ENCODE results near the gene POU2AF1.

The POU2AF1 gene, protein sequence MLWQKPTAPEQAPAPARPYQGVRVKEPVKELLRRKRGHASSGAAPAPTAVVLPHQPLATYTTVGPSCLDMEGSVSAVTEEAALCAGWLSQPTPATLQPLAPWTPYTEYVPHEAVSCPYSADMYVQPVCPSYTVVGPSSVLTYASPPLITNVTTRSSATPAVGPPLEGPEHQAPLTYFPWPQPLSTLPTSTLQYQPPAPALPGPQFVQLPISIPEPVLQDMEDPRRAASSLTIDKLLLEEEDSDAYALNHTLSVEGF

DNA sequence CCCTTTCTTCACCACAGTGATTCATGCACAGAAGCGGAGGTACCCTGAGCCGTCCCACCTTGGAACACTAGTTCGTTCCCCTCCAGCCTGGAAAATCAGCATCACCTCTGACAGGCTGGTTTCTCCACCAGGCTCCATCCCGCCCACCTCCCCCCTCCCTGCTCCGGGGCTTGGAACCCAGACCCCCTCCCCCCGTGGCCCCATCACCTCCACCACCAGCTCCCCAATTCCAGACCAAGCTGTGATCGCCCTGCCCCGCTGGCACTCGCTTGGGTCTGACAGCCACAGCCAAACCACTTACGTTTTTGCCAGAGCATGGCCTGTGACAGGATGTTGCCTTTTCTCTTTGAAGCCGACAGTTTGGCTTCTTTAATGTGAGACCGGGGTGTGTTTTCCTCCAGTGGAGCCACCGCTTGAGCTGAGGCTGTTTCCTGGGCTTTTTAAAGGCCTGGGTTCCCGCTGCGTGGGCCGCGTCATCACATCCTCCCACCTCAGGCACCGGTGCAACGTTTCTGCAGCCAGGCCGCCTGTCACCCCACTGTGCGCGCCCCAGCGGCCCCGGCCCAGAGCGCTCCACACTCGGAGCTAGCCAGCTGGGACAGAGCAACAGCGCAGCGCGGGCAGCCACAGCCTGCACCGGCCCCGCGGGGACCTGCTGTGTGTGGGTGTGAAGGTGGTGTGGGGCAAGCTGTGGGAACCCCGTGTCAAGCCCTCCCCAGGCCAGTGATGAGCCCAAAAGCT, at the start of gene POU2AF1:
Gene POU2AF1, minus strand, starts transcription at position 415 of the 741 bp plus-strand sequence. Its CDS starts 98 bp downstream, at position 317.
- H3K27ac ChIP-seq = no peak within 1 kb of the TSS
- TF ChIP-seq, protein P1, sequence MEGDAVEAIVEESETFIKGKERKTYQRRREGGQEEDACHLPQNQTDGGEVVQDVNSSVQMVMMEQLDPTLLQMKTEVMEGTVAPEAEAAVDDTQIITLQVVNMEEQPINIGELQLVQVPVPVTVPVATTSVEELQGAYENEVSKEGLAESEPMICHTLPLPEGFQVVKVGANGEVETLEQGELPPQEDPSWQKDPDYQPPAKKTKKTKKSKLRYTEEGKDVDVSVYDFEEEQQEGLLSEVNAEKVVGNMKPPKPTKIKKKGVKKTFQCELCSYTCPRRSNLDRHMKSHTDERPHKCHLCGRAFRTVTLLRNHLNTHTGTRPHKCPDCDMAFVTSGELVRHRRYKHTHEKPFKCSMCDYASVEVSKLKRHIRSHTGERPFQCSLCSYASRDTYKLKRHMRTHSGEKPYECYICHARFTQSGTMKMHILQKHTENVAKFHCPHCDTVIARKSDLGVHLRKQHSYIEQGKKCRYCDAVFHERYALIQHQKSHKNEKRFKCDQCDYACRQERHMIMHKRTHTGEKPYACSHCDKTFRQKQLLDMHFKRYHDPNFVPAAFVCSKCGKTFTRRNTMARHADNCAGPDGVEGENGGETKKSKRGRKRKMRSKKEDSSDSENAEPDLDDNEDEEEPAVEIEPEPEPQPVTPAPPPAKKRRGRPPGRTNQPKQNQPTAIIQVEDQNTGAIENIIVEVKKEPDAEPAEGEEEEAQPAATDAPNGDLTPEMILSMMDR (IDR thresholded peaks at IDR 0.05) = no peak
- no peak within 1 kb of the TSS for H2AFZ ChIP-seq
- H3K4me2 ChIP-seq (ENCODE audit: low read length) = no peak within 1 kb of the TSS
- H3K79me2 ChIP-seq = no peaks in the 10 kb centered on the region
- H3K9me3 ChIP-seq (ENCODE audit: control insufficient read depth, low read length) = no peaks in the 10 kb centered on the region
- H3K4me1 ChIP-seq = peaks cover 2% of the 10 kb centered on the region
- H3K9ac ChIP-seq = no peak within 1 kb of the TSS
- no peaks in the 10 kb centered on the region for H3K36me3 ChIP-seq (ENCODE audit: control insufficient read depth, insufficient read depth, low read length)
- H3K27me3 ChIP-seq (ENCODE audit: control insufficient read depth, insufficient read depth, low read length) = no peaks in the 10 kb centered on the region
- H3K4me3 ChIP-seq (ENCODE audit: low read depth, low read length) = no peak within 1 kb of the TSS

- H3K9me3 ChIP-seq (ENCODE audit: control insufficient read depth, low read length) = no peaks in the 10 kb centered on the region
- no peak overlapping the region for H2AFZ ChIP-seq
- TF ChIP-seq, protein P1 (IDR thresholded peaks at IDR 0.05) = no peak
- no peaks in the 10 kb centered on the region for H3K36me3 ChIP-seq (ENCODE audit: control insufficient read depth, insufficient read depth, low read length)
- H3K4me2 ChIP-seq (ENCODE audit: low read length) = no peak overlapping the region
- H3K27ac ChIP-seq = peak overlapping the region; percentile 76
- peaks cover 15% of the 10 kb centered on the region for H3K4me1 ChIP-seq
- H3K79me2 ChIP-seq = no peaks in the 10 kb centered on the region
- H3K27me3 ChIP-seq (ENCODE audit: control insufficient read depth, insufficient read depth, low read length) = no peaks in the 10 kb centered on the region
- H3K4me3 ChIP-seq (ENCODE audit: low read depth, low read length) = no peak overlapping the region
- no peak overlapping the region for H3K9ac ChIP-seq
These were observed 49.2 kb upstream of the POU2AF1 start for GRCh38 chr11:111428113-111428876.

DNA sequence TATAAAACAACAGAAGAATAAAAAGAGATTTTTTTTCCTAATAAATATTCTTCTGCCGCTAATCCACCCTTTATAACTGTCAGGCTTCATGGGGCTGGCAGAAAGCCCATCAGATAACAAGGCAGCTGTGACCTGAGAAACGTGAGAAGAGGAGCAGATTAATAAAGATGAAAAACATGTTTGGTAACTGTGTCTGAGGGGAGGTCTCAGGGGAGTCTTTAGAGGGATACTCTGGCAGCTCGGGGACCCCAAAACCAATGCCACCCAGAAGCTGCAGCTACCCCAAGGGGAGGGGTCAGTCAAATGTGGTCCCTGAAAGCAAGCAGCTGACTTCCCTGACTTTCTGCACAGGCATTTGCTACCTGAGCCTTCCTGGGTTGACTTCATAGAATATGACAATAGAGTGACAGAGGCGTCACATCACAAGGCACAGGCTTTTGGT, 48.4 kb upstream of the POU2AF1 start:
- peak overlapping the region; percentile 76 for H3K27ac ChIP-seq
- H3K4me1 ChIP-seq = peaks cover 19% of the 10 kb centered on the region
- no peaks in the 10 kb centered on the region for H3K9me3 ChIP-seq (ENCODE audit: control insufficient read depth, low read length)
- H3K4me3 ChIP-seq (ENCODE audit: low read depth, low read length) = peak overlapping the region; percentile 9
- TF ChIP-seq, protein P1 (IDR thresholded peaks at IDR 0.05) = no peak
- H2AFZ ChIP-seq = peak overlapping the region; percentile 3
- no peaks in the 10 kb centered on the region for H3K36me3 ChIP-seq (ENCODE audit: control insufficient read depth, insufficient read depth, low read length)
- no peak overlapping the region for H3K9ac ChIP-seq
- no peak overlapping the region for H3K4me2 ChIP-seq (ENCODE audit: low read length)
- H3K79me2 ChIP-seq = no peaks in the 10 kb centered on the region
- H3K27me3 ChIP-seq (ENCODE audit: control insufficient read depth, insufficient read depth, low read length) = no peaks in the 10 kb centered on the region

GRCh38 chr11:111426617-111427016, 47.5 kb upstream of the POU2AF1 start:
- Histone ChIP-seq H3K9me3 (ENCODE audit: control insufficient read depth, low read length) (no peaks in the 10 kb centered on the region), H3K9ac (no peak overlapping the region), H3K27ac (peak overlapping the region; percentile 76), H2AFZ (peak overlapping the region; percentile 33), H3K27me3 (ENCODE audit: control insufficient read depth, insufficient read depth, low read length) (no peaks in the 10 kb centered on the region), H3K79me2 (no peaks in the 10 kb centered on the region), H3K4me1 (peaks cover 20% of the 10 kb centered on the region), H3K4me2 (ENCODE audit: low read length) (no peak overlapping the region), H3K36me3 (ENCODE audit: control insufficient read depth, insufficient read depth, low read length) (no peaks in the 10 kb centered on the region), H3K4me3 (ENCODE audit: low read depth, low read length) (no peak overlapping the region)
- TF ChIP-seq, protein P1 (IDR thresholded peaks at IDR 0.05) = no peak
